ENCODE results near the gene TTC24. TPM values are rescaled to one million over a fixed set of nuclear protein-coding genes. Genes with fewer than 3 reads are reported as not detected.
A peak's percentile ranks its signal among the peaks of the same experiment; 100 is the strongest.

Gene TTC24
- total RNA-seq, 1 donor from 2014 or later, result not detected

DNA sequence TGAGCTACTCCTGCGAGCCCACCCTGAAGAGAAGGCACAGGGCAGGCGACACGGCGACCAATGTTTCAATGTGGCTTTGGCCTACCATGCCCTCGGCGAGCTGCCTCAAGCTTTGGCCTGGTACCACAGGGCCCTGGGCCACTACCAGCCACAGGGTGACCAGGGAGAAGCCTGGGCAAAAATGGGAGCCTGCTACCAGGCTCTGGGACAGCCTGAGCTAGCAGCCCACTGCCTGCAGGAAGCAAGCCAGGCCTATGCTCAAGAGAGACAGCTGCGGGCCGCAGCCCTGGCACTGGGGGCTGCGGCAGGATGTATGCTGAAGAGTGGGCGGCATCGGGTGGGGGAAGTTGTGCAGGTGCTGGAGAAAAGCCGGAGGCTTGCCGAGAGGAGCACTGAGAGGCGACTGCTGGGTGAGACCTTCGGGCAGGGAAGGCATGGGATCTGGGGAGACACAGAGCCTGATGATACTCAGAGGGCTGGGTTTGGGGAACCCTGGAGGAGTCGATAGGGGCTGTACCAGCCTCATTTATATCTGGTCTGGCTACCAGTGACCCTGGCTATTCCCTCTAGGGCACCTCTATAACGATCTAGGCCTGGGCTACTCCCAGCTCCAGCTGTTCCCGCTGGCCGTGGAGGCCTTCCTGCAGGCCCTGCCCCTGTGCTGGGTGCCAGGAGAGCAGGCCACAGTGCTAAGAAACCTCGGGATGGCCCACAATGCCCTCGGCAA lies 2.3 kb downstream of the TTC24 start:
- DNase-seq (ENCODE audit: low spot score), result no peak
- no peak overlapping the region for H3K4me3 Mint-ChIP-seq (ENCODE audit: unreplicated experiment)
- peaks cover 3% of the 10 kb centered on the region for H3K27me3 Mint-ChIP-seq (ENCODE audit: low read depth)
- TF ChIP-seq, protein P1, sequence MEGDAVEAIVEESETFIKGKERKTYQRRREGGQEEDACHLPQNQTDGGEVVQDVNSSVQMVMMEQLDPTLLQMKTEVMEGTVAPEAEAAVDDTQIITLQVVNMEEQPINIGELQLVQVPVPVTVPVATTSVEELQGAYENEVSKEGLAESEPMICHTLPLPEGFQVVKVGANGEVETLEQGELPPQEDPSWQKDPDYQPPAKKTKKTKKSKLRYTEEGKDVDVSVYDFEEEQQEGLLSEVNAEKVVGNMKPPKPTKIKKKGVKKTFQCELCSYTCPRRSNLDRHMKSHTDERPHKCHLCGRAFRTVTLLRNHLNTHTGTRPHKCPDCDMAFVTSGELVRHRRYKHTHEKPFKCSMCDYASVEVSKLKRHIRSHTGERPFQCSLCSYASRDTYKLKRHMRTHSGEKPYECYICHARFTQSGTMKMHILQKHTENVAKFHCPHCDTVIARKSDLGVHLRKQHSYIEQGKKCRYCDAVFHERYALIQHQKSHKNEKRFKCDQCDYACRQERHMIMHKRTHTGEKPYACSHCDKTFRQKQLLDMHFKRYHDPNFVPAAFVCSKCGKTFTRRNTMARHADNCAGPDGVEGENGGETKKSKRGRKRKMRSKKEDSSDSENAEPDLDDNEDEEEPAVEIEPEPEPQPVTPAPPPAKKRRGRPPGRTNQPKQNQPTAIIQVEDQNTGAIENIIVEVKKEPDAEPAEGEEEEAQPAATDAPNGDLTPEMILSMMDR (IDR thresholded peaks at IDR 0.05), result no peak
- H3K36me3 Mint-ChIP-seq (ENCODE audit: low read depth), result no peaks in the 10 kb centered on the region
- H3K9me3 Mint-ChIP-seq (ENCODE audit: low read depth), result no peaks in the 10 kb centered on the region
- peak overlapping the region; percentile 22 for H3K27ac Mint-ChIP-seq (ENCODE audit: unreplicated experiment)
- peaks cover 3% of the 10 kb centered on the region for H3K4me1 Mint-ChIP-seq (ENCODE audit: low read depth)

DNA sequence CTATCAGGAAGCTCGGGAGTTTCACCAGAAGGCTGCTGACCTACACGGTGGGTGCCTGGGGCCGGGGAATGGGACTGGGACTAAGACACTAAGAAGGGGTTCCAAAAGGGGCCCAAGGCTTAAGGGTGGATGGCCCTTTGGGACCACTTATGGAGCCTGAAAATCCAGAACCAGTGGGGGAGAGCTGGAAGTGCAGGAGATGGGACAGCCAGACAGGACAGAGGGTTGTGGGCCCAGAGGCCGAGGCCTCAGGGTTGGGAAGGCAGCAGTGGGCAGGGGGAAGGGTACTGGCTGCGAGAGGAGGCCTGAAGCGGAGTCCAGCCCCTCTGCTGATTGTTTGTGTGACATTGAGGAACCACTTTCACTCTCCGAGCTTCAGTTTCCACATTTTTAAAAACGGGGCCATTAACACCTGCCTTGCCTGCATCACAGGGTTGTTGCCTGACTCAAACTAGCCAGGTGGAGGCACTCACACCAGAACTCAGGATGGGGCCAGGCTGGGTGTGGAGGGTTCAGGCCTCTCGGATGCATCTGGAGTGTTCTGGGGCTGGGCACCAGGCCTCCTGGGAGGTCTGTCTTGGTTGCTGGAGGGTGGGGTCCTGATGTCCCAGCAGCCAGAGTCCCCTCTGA lies 3.0 kb downstream of the TTC24 start:
- H3K9me3 Mint-ChIP-seq (ENCODE audit: low read depth), result no peaks in the 10 kb centered on the region
- DNase-seq (ENCODE audit: low spot score), result no peak
- H3K27ac Mint-ChIP-seq (ENCODE audit: unreplicated experiment), result no peak overlapping the region
- no peaks in the 10 kb centered on the region for H3K36me3 Mint-ChIP-seq (ENCODE audit: low read depth)
- peaks cover 3% of the 10 kb centered on the region for H3K4me1 Mint-ChIP-seq (ENCODE audit: low read depth)
- H3K4me3 Mint-ChIP-seq (ENCODE audit: unreplicated experiment), result no peak overlapping the region
- peaks cover 3% of the 10 kb centered on the region for H3K27me3 Mint-ChIP-seq (ENCODE audit: low read depth)
- TF ChIP-seq, protein P1 (IDR thresholded peaks at IDR 0.05), result no peak

DNA sequence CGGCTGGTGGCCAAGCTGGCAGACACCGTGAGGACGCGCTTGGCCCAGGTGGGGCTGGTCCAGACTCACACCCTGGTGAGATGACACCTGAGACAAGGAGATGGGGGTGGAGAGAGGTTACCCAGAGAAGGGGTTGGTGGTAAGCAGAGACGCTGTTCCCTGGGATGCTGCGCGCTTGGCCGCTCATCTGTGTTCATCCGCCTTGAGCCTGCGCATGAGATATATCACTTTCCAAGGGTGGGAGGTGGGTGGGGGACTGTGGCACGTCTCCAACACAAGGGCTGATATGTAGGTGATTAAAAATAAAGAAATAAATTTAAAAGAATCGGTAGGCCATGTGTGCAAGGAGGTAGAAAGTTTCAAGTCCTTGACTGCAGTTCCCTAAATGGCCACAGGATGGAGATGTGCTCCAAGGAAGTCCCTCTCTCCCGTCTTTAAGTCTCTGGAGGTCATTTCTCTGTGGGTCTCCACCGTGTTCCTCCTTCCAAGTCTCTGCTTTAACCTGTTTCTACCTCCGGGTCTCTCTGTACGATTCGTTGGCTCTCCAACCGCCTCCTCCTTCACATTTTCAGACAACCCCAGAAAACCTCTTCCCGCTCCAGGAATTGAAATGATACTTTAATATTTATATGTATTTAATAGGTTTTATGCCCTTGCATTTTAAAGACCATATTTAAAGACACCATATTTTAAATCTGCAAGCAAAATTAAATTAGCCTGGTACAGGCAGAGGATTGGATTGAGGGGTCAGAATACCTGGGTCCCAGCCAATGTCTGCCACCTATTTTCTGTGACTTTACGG lies 4.5 kb downstream of the TTC24 start:
- H3K36me3 Mint-ChIP-seq (ENCODE audit: low read depth), result no peaks in the 10 kb centered on the region
- TF ChIP-seq, protein P1 (IDR thresholded peaks at IDR 0.05), result peak; percentile 89
- no peaks in the 10 kb centered on the region for H3K9me3 Mint-ChIP-seq (ENCODE audit: low read depth)
- H3K4me1 Mint-ChIP-seq (ENCODE audit: low read depth), result peaks cover 3% of the 10 kb centered on the region
- no peak for DNase-seq (ENCODE audit: low spot score)
- peaks cover 3% of the 10 kb centered on the region for H3K27me3 Mint-ChIP-seq (ENCODE audit: low read depth)
- H3K27ac Mint-ChIP-seq (ENCODE audit: unreplicated experiment), result peak overlapping the region; percentile 66
- no peak overlapping the region for H3K4me3 Mint-ChIP-seq (ENCODE audit: unreplicated experiment)

DNA sequence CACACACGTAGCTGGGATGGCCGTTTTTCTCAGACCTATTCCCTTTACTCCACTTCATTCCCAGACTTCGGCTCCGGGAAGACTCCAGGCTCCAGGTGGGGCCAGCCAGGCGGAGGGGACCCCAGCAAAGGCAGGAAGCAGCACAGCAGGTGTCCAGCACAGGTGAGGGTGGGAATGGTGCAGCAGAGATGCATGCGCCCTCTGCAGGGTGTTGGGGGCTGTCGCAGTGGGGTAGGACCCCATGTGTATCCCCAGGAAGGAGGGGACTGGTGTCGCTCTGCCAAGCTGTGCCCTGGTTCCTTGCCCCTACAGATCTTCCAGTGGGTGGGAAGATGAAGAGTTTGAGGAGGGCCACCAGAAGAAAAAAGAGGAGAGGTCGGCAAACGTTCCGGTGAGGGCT lies 5.3 kb downstream of the TTC24 start:
- Mint-ChIP-seq H3K9me3 (ENCODE audit: low read depth) (no peaks in the 10 kb centered on the region), H3K27ac (ENCODE audit: unreplicated experiment) (no peak overlapping the region), H3K36me3 (ENCODE audit: low read depth) (no peaks in the 10 kb centered on the region), H3K4me1 (ENCODE audit: low read depth) (peaks cover 3% of the 10 kb centered on the region), H3K4me3 (ENCODE audit: unreplicated experiment) (no peak overlapping the region), H3K27me3 (ENCODE audit: low read depth) (peaks cover 3% of the 10 kb centered on the region)
- TF ChIP-seq, protein P1 (IDR thresholded peaks at IDR 0.05), result no peak
- DNase-seq (ENCODE audit: low spot score), result no peak

DNA sequence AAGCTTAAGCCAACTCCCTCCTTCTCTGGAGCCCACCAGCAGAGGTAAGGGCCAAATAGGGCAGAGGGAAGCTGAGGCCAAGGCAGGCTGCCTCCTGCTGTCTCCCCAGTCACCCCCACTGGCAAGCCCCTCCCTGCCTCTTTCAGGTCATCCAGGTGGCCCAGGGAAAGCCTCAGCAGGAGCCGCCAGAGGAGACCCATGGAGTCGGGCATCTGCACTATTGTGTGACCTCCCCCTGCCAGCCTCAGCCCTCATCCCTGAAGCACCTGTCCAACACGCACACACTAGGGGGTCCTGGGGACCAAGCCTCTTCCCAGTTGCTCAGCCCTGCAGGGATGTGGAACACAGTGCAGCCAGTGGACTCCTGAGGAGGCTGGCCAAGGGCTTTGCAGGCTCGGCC lies 6.8 kb downstream of the TTC24 start:
- no peaks in the 10 kb centered on the region for H3K9me3 Mint-ChIP-seq (ENCODE audit: low read depth)
- peaks cover 8% of the 10 kb centered on the region for H3K4me1 Mint-ChIP-seq (ENCODE audit: low read depth)
- H3K36me3 Mint-ChIP-seq (ENCODE audit: low read depth), result no peaks in the 10 kb centered on the region
- DNase-seq (ENCODE audit: low spot score), result no peak
- H3K4me3 Mint-ChIP-seq (ENCODE audit: unreplicated experiment), result no peak overlapping the region
- H3K27me3 Mint-ChIP-seq (ENCODE audit: low read depth), result no peaks in the 10 kb centered on the region
- TF ChIP-seq, protein P1 (IDR thresholded peaks at IDR 0.05), result no peak
- H3K27ac Mint-ChIP-seq (ENCODE audit: unreplicated experiment), result no peak overlapping the region
